ENCODE measurements around the gene TMEM178B. TPM values are rescaled to one million over a fixed set of nuclear protein-coding genes. Genes with fewer than 3 reads are reported as not detected.

Gene TMEM178B
- total RNA-seq, 6 experiments from 2014 or later: under 0.01 to 0.53 (median 0.13) TPM; not detected in 2

DNA sequence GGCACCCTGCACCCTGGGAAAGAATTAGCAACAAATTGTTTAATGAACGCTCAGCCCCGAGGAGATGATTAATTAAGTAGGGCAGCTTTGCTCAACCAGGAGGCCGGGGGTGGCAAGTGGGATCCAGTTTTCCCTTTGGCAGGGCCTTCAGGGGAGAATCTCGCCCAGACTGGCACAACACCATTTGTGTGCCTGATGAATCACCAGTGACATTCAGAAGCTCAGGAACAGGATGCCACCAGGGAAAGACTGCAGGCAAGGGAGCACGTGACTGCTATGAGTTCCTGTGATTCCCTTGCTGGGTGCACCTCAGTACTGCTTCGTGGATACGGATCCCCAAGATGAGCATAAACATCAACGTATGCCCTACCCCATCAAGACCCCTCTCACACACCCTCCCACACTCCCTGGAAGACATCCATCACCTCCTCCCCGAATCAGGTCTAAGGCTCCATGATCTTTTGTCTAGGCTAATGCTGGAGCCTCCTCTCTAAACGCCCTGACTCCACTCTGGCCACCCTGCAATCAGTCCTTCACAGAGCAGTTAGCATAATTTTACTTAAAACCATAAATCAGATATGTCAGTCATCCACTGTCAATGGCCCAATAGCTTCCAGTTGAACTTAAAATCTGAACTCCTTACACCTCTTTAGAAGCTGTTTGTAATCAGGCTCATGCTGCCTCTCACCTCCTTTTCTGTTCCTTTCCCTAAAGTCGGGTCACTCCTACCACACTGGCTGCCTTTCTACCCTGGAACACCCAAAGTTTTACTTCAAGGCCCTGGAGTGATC lies 368.2 kb downstream of the TMEM178B start:
- no peaks in the 10 kb centered on the region for H3K9me3 ChIP-seq
- no peaks in the 10 kb centered on the region for H3K36me3 ChIP-seq
- 55% methylated on average over 7 of the region's 11 CpGs for WGBS (ENCODE audit: insufficient coverage, low coverage, low lambda C conversion rate, missing lambda C conversion rate)
- intact Hi-C loops (cut with DNase I): no loop called here
- TF ChIP-seq, protein P1, sequence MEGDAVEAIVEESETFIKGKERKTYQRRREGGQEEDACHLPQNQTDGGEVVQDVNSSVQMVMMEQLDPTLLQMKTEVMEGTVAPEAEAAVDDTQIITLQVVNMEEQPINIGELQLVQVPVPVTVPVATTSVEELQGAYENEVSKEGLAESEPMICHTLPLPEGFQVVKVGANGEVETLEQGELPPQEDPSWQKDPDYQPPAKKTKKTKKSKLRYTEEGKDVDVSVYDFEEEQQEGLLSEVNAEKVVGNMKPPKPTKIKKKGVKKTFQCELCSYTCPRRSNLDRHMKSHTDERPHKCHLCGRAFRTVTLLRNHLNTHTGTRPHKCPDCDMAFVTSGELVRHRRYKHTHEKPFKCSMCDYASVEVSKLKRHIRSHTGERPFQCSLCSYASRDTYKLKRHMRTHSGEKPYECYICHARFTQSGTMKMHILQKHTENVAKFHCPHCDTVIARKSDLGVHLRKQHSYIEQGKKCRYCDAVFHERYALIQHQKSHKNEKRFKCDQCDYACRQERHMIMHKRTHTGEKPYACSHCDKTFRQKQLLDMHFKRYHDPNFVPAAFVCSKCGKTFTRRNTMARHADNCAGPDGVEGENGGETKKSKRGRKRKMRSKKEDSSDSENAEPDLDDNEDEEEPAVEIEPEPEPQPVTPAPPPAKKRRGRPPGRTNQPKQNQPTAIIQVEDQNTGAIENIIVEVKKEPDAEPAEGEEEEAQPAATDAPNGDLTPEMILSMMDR (IDR thresholded peaks at IDR 0.05): no peak
- no peak for TF ChIP-seq POLR2A (IDR thresholded peaks at IDR 0.05)
- H3K4me3 ChIP-seq: no peak overlapping the region
- DNase-seq: no peak
- no peak for ATAC-seq
- no peak overlapping the region for H3K27ac ChIP-seq
- no peaks in the 10 kb centered on the region for H3K4me1 ChIP-seq
- H3K27me3 ChIP-seq: no peaks in the 10 kb centered on the region

- intact Hi-C loops (cut with DNase I): no loop called here
- TF ChIP-seq POLR2A (IDR thresholded peaks at IDR 0.05): no peak
- TF ChIP-seq, protein P1 (IDR thresholded peaks at IDR 0.05): no peak
- 31% methylated on average over 2 of the region's 2 CpGs for WGBS (ENCODE audit: insufficient coverage, low coverage, low lambda C conversion rate, missing lambda C conversion rate)
These were observed 368.9 kb downstream of the TMEM178B start for GRCh38 chr7:141442781-141443180.

GRCh38 chr7:141444961-141445360 lies 371.1 kb downstream of the TMEM178B start:
- DNase-seq (no peak), ATAC-seq (no peak)
- Histone ChIP-seq H3K4me1 (no peaks in the 10 kb centered on the region), H3K27ac (no peak overlapping the region), H3K27me3 (no peaks in the 10 kb centered on the region), H3K4me3 (no peak overlapping the region), H3K36me3 (no peaks in the 10 kb centered on the region), H3K9me3 (no peaks in the 10 kb centered on the region)
- whole genome bisulfite sequencing (ENCODE audit: insufficient coverage, low coverage, low lambda C conversion rate, missing lambda C conversion rate): 78% methylated on average over 5 of the region's 5 CpGs
- intact Hi-C loops (cut with DNase I): no loop called here
- no peak for TF ChIP-seq POLR2A (IDR thresholded peaks at IDR 0.05)
- TF ChIP-seq, protein P1 (IDR thresholded peaks at IDR 0.05): no peak

More at GRCh38 chr7:141442781-141443180, 368.9 kb downstream of the TMEM178B start:
- no peaks in the 10 kb centered on the region for H3K4me1 ChIP-seq
- no peaks in the 10 kb centered on the region for H3K36me3 ChIP-seq
- H3K9me3 ChIP-seq: no peaks in the 10 kb centered on the region
- H3K27ac ChIP-seq: no peak overlapping the region
- DNase-seq (no peak), ATAC-seq (no peak)
- no peaks in the 10 kb centered on the region for H3K27me3 ChIP-seq
- no peak overlapping the region for H3K4me3 ChIP-seq

GRCh38 chr7:141451232-141451631 lies 377.4 kb downstream of the TMEM178B start:
- ATAC-seq (no peak), DNase-seq (no peak)
- no peak for TF ChIP-seq POLR2A (IDR thresholded peaks at IDR 0.05)
- TF ChIP-seq, protein P1 (IDR thresholded peaks at IDR 0.05): no peak
- H3K9me3 ChIP-seq: no peaks in the 10 kb centered on the region
- intact Hi-C loops (cut with DNase I): no loop called here
- H3K27me3 ChIP-seq: no peaks in the 10 kb centered on the region
- no peaks in the 10 kb centered on the region for H3K4me1 ChIP-seq
- H3K4me3 ChIP-seq: no peak overlapping the region
- no peak overlapping the region for H3K27ac ChIP-seq
- H3K36me3 ChIP-seq: no peaks in the 10 kb centered on the region
- 78% methylated on average over 6 of the region's 6 CpGs for WGBS (ENCODE audit: insufficient coverage, low coverage, low lambda C conversion rate, missing lambda C conversion rate)

Data from right lobe of liver (tissue), 6 donors.